IPS-20b (cell line): ENCODE data around the gene LYPLAL1.
"Not testable (repeated sequence)": the region's sequence is repeated elsewhere in the genome, so short reads cannot be mapped to it uniquely, and the experiment has no call there.

ENCODE experiments used
- H3K27ac ChIP-seq: one replicate; pipeline ENCODE4 v1.5.1; 2013; ENCODE audit warnings: low read length
- H3K27me3 ChIP-seq: 2 replicates; pipeline ENCODE4 v1.6.1; 2013; ENCODE audit warnings: mild to moderate bottlenecking, low read length, inconsistent platforms; ENCODE audit not compliant: insufficient read depth
- H3K36me3 ChIP-seq: 2 replicates; pipeline ENCODE4 v1.6.1; 2013; ENCODE audit warnings: low read depth, mild to moderate bottlenecking, inconsistent platforms, low read length, moderate library complexity; ENCODE audit not compliant: insufficient read depth
- H3K4me1 ChIP-seq: 2 replicates; pipeline ENCODE4 v1.6.1; 2013; ENCODE audit warnings: mild to moderate bottlenecking, control low read depth, inconsistent platforms, low read length, moderate library complexity; ENCODE audit not compliant: insufficient read depth
- H3K4me3 ChIP-seq: 2 replicates; pipeline ENCODE4 v1.5.1; 2013; ENCODE audit warnings: mild to moderate bottlenecking, low read length, inconsistent platforms
- H3K9ac ChIP-seq: 2 replicates; pipeline ENCODE4 v1.6.1; 2013; ENCODE audit warnings: low read depth, mild to moderate bottlenecking, inconsistent platforms, low read length, moderate library complexity
- H3K9me3 ChIP-seq: 2 replicates; pipeline ENCODE4 v1.6.1; 2013; ENCODE audit warnings: mild to moderate bottlenecking, low read depth, low read length, inconsistent platforms; ENCODE audit not compliant: insufficient read depth

The LYPLAL1 gene

GRCh38 chr1:219223496-219223895 lies 49.8 kb downstream of the LYPLAL1 start:
- H3K27me3 ChIP-seq, result no peaks in the 10 kb centered on the region
- no peaks in the 10 kb centered on the region for H3K4me1 ChIP-seq
- H3K27ac ChIP-seq, result no peak overlapping the region
- no peak overlapping the region for H3K4me3 ChIP-seq
- no peaks in the 10 kb centered on the region for H3K9me3 ChIP-seq
- no peak overlapping the region for H3K9ac ChIP-seq
- no peaks in the 10 kb centered on the region for H3K36me3 ChIP-seq

GRCh38 chr1:219226196-219226595 lies 52.5 kb downstream of the LYPLAL1 start:
- no peak overlapping the region for H3K4me3 ChIP-seq
- no peaks in the 10 kb centered on the region for H3K9me3 ChIP-seq
- no peak overlapping the region for H3K9ac ChIP-seq
- H3K4me1 ChIP-seq, result no peaks in the 10 kb centered on the region
- no peak overlapping the region for H3K27ac ChIP-seq
- no peaks in the 10 kb centered on the region for H3K27me3 ChIP-seq
- no peaks in the 10 kb centered on the region for H3K36me3 ChIP-seq

GRCh38 chr1:219227360-219228057 lies 53.8 kb downstream of the LYPLAL1 start:
- H3K27me3 ChIP-seq, result no peaks in the 10 kb centered on the region
- no peaks in the 10 kb centered on the region for H3K36me3 ChIP-seq
- no peak overlapping the region for H3K4me3 ChIP-seq
- H3K27ac ChIP-seq, result no peak overlapping the region
- H3K9ac ChIP-seq, result no peak overlapping the region
- H3K9me3 ChIP-seq, result no peaks in the 10 kb centered on the region
- H3K4me1 ChIP-seq, result no peaks in the 10 kb centered on the region

GRCh38 chr1:219228058-219228419 lies 54.4 kb downstream of the LYPLAL1 start:
- Histone ChIP-seq H3K9ac (no peak overlapping the region), H3K4me3 (no peak overlapping the region), H3K36me3 (no peaks in the 10 kb centered on the region), H3K27ac (no peak overlapping the region), H3K9me3 (no peaks in the 10 kb centered on the region), H3K27me3 (no peaks in the 10 kb centered on the region), H3K4me1 (no peaks in the 10 kb centered on the region)

GRCh38 chr1:219232890-219233289 lies 59.2 kb downstream of the LYPLAL1 start:
- Histone ChIP-seq H3K4me3 (no peak overlapping the region), H3K27me3 (no peaks in the 10 kb centered on the region), H3K9me3 (no peaks in the 10 kb centered on the region), H3K36me3 (no peaks in the 10 kb centered on the region), H3K4me1 (no peaks in the 10 kb centered on the region), H3K9ac (no peak overlapping the region), H3K27ac (no peak overlapping the region)

GRCh38 chr1:219235903-219236481 lies 62.3 kb downstream of the LYPLAL1 start:
- Histone ChIP-seq H3K4me1 (no peaks in the 10 kb centered on the region), H3K4me3 (no peak overlapping the region), H3K9me3 (no peaks in the 10 kb centered on the region), H3K36me3 (no peaks in the 10 kb centered on the region), H3K27ac (no peak overlapping the region), H3K9ac (no peak overlapping the region), H3K27me3 (no peaks in the 10 kb centered on the region)

GRCh38 chr1:219236933-219237610 lies 63.4 kb downstream of the LYPLAL1 start:
- H3K4me1 ChIP-seq, result no peaks in the 10 kb centered on the region
- H3K27me3 ChIP-seq, result no peaks in the 10 kb centered on the region
- no peak overlapping the region for H3K4me3 ChIP-seq
- H3K27ac ChIP-seq, result no peak overlapping the region
- H3K9ac ChIP-seq, result no peak overlapping the region
- H3K36me3 ChIP-seq, result no peaks in the 10 kb centered on the region
- no peaks in the 10 kb centered on the region for H3K9me3 ChIP-seq

GRCh38 chr1:219239518-219239917 lies 65.8 kb downstream of the LYPLAL1 start:
- no peak overlapping the region for H3K9ac ChIP-seq

GRCh38 chr1:219244864-219245263 lies 71.2 kb downstream of the LYPLAL1 start:
- no peak overlapping the region for H3K4me3 ChIP-seq
- H3K36me3 ChIP-seq, result no peaks in the 10 kb centered on the region
- no peak overlapping the region for H3K9ac ChIP-seq
- no peaks in the 10 kb centered on the region for H3K9me3 ChIP-seq
- H3K4me1 ChIP-seq, result no peaks in the 10 kb centered on the region
- H3K27me3 ChIP-seq, result no peaks in the 10 kb centered on the region
- no peak overlapping the region for H3K27ac ChIP-seq

More at GRCh38 chr1:219239518-219239917, 65.8 kb downstream of the LYPLAL1 start:
- Histone ChIP-seq H3K27ac (no peak overlapping the region), H3K36me3 (no peaks in the 10 kb centered on the region), H3K9me3 (no peaks in the 10 kb centered on the region), H3K27me3 (no peaks in the 10 kb centered on the region), H3K4me3 (no peak overlapping the region), H3K4me1 (no peaks in the 10 kb centered on the region)

- Histone ChIP-seq H3K9ac (no peak overlapping the region), H3K9me3 (no peaks in the 10 kb centered on the region), H3K4me1 (no peaks in the 10 kb centered on the region), H3K4me3 (no peak overlapping the region), H3K27ac (no peak overlapping the region), H3K36me3 (no peaks in the 10 kb centered on the region), H3K27me3 (no peaks in the 10 kb centered on the region)
These were observed 73.8 kb downstream of the LYPLAL1 start for GRCh38 chr1:219247441-219247840.

GRCh38 chr1:219250468-219250867 lies 76.8 kb downstream of the LYPLAL1 start:
- H3K27me3 ChIP-seq, H3K27ac ChIP-seq, H3K9me3 ChIP-seq, H3K9ac ChIP-seq, H3K4me1 ChIP-seq, H3K36me3 ChIP-seq, H3K4me3 ChIP-seq: not testable (repeated sequence)

GRCh38 chr1:219257751-219258150 lies 84.1 kb downstream of the LYPLAL1 start:
- Histone ChIP-seq H3K27me3 (no peaks in the 10 kb centered on the region), H3K9ac (no peak overlapping the region), H3K4me1 (no peaks in the 10 kb centered on the region), H3K36me3 (no peaks in the 10 kb centered on the region), H3K4me3 (no peak overlapping the region), H3K9me3 (no peaks in the 10 kb centered on the region), H3K27ac (no peak overlapping the region)
